Lower leg skin (tissue), 3 donors: ENCODE data around the gene SLC39A6.

Source experiments
- POLR2A ChIP-seq, 2 donors: fragments of 450-650 bp; IDR thresholded peaks; one replicate each; pipeline ENCODE4 v1.6.1; 2016 to 2017; ENCODE audit warnings: antibody characterized with exemption in 2 of 2, mild to moderate bottlenecking in 1 of 2, moderate library complexity in 1 of 2
- TF ChIP-seq, protein P1 (sequence below), 3 donors: fragments of 450-650 bp; IDR thresholded peaks; one replicate each; pipeline ENCODE4 v1.5.1; 2016; ENCODE audit warnings: antibody characterized with exemption in 3 of 3, mild to moderate bottlenecking in 3 of 3, moderate library complexity in 2 of 3

DNA sequence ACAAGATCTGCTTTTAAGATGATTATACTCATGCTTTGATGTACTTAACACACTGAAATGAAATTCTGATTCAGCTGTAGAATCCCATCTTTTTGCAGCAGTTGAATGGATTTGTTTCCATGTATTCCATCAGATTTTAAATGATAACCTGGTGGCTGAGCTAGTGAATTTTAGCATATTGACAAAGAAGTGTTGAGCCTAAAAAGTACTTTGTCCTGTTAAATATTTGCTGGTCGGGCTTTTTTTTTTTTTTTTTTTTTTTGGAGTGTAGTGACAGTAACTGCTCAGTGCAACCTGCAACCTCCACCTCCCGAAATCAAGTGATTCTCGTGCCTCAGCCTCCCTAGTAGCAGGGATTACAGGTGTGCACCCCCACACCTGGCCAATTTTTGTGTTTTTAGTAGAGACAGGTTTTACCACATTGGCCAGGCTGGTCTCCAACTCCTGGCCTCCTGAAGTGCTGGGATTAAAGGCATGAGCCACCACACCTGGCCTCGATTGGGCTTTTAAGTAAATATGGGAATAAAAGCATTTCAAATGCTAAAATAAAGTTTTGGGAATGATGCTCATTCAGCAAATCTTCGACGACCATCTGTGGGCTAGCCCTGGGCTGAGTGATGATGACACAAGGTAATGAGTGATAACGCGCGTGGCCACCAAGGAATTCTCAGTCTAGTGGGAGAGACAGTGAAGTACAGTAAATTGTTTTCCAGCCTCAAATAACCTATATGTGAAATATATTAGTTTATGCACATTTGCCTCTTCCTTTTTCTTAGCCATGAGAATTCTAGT is 2.7 kb upstream of the SLC39A6 start:
- TF ChIP-seq, protein P1, sequence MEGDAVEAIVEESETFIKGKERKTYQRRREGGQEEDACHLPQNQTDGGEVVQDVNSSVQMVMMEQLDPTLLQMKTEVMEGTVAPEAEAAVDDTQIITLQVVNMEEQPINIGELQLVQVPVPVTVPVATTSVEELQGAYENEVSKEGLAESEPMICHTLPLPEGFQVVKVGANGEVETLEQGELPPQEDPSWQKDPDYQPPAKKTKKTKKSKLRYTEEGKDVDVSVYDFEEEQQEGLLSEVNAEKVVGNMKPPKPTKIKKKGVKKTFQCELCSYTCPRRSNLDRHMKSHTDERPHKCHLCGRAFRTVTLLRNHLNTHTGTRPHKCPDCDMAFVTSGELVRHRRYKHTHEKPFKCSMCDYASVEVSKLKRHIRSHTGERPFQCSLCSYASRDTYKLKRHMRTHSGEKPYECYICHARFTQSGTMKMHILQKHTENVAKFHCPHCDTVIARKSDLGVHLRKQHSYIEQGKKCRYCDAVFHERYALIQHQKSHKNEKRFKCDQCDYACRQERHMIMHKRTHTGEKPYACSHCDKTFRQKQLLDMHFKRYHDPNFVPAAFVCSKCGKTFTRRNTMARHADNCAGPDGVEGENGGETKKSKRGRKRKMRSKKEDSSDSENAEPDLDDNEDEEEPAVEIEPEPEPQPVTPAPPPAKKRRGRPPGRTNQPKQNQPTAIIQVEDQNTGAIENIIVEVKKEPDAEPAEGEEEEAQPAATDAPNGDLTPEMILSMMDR (IDR thresholded peaks at IDR 0.05) = no peak
- no peak for TF ChIP-seq POLR2A (IDR thresholded peaks at IDR 0.05)
